HG02763 (cell line): ENCODE results near the gene C10orf90.
"Not testable (repeated sequence)": the region's sequence is repeated elsewhere in the genome, so short reads cannot be mapped to it uniquely, and the experiment has no call there.

Experiments
- ATAC-seq: cut with Tn5 transposase; IDR thresholded peaks from one replicate; pipeline ENCODE4 v1.9.1; 2021; ENCODE audit warnings: mild to moderate bottlenecking, moderate library complexity; ENCODE audit not compliant: unreplicated experiment

The C10orf90 gene

DNA sequence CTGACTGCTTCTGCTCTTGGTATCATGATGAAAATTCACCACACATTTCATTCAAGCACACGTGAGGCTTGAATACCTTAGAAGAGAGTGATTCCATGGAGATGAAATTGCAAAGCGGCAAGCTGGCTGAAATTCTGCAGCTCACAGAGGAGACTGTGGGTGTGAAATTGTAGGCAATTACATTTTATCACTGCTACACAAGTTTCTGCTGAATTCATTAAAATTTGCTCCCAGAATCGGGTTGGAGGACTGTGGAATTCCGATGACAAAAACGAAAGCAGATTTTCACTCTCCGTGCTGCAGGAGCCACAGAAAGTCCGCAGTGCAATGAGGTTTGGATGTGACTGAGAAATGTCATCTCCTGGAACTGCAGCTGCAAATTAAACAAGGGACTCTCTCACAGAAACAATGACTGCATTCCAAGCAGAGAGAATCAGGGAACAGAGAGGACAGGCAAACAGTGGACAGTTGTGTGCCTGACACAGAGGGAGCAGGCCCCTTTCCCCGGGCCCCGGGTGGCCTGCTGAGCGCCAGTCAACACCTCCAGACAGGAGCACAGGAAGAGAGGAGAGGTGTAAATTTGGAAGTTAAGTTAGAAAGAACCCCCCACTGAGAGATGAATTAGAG, 109.1 kb downstream of the C10orf90 start:
- no peak for ATAC-seq

DNA sequence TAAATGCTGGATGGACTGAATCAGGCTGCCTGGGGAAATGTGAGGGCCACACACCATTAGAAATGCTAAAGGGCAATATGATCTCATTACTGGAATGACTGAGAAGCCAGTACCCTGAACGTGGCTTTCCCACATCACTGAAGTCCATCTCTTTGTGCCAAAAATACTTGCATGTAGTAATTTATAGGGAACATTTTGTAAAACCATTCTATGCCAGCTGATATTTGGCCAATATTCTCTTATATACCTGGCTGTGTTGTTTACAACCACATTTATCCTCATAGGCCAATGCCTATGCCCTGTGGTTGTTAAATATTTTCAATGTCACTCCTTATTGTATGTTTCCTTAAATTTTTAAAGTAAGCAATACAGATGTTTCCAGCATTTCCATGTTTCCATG, 111.6 kb downstream of the C10orf90 start:
- ATAC-seq: no peak

- no peak for ATAC-seq
These were observed 119.3 kb downstream of the C10orf90 start for GRCh38 chr10:126551202-126551601.

DNA sequence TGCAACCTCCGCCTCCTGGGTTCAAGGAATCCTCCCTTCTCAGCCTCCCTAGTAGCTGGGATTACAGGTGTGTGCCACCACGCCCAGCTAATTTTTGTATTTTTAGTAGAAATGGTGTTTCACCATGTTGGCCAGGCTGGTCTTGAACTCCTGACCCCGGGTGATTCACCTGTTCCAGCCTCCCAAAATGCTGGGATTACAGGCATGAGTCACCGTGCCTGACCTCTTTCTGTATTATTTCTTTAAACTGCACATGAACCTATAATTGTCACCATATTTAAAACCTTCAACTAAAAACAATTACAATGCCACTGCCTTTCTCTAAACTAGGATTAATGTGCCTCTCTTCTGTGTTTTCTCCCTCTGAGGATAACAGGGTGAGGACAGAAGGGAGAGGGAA, 119.9 kb downstream of the C10orf90 start:
- ATAC-seq: not testable (repeated sequence)

DNA sequence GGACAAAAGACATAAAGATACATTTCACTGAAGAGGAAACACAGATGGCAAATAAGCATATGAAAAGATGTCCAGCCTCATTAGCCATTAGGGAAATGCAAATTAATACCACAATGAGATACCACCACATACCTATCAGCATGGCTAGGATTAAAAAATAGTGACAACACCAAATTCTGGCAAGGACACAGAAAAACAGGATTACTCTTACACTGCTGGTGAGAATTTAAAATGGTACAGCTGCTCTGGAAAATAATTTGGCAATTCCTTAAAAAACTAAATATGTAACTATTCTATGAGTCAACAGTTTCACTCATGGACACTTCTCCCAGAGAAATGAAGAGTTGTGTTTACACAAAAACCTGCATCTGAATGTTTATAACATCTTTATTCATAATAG, 121.1 kb downstream of the C10orf90 start:
- no peak for ATAC-seq

GRCh38 chr10:126544565-126544964, 125.9 kb downstream of the C10orf90 start:
- ATAC-seq: no peak

GRCh38 chr10:126538439-126539135, 131.9 kb downstream of the C10orf90 start:
- ATAC-seq: no peak

GRCh38 chr10:126536656-126537055, 133.8 kb downstream of the C10orf90 start:
- ATAC-seq: no peak

GRCh38 chr10:126536148-126536547, 134.3 kb downstream of the C10orf90 start:
- ATAC-seq: no peak

DNA sequence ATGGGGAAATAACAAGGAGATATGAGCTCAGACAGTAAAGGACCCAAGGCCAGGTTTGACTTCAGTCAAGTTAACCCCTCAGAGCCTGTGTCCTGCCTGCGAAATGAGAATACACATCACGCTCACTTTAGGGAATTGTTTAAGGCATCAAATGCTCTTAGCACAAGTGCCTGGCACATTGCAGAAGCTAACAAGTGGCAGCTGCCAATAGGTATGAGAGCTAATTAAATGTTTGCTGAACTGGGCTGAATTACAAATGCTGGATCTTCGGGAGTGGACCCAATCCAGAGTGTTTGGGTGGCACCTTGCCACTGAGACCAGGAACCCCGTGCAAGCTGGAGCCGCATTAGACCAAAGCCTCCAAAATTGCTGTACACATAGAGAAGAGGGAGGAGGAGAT, 136.8 kb downstream of the C10orf90 start:
- ATAC-seq: no peak

DNA sequence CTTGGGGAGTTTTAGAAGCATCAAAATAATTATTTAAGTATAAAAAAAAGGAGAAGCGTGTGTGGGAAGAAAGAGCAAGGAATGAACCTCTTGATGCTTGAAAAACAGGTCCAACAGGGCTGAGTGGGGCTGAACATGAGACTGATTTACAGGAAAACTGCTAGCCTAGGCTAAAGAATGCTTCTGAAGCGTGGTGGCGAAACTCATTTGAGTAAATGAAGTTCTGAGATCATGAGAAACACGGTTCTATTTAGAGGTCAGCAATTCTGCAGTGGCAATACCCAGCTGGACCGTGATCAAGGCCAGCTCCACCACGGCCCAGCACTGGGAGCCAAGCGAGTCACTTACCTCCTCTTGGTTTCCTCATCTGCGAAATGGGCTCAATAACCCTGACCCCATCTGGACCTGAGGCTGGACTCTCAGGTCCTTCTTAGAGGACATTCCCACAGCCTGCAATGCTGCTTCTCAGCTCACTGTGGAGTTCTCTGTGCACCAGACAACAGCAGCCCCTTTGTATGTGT, 142.1 kb downstream of the C10orf90 start:
- ATAC-seq: no peak

GRCh38 chr10:126527645-126528314, 142.7 kb downstream of the C10orf90 start:
- ATAC-seq: no peak

DNA sequence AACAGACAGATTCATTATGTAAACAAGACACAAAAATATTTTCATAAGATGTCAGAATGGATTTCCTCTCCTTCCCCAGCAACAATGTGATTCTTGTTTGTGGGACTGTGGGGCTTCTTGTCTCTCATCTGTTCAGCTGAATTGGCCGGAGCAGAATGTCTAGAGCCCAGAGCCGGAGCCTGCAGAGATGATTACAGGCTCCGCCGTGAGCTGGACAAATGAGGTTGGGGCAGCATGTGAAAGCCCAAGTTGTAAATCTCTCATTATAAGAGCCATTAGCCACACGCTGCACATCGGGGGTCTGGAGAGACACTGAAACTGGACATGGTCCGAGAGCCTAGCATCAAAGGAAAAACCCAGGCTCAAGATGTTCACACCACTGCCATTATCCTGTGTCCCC, 145.2 kb downstream of the C10orf90 start:
- ATAC-seq: no peak

DNA sequence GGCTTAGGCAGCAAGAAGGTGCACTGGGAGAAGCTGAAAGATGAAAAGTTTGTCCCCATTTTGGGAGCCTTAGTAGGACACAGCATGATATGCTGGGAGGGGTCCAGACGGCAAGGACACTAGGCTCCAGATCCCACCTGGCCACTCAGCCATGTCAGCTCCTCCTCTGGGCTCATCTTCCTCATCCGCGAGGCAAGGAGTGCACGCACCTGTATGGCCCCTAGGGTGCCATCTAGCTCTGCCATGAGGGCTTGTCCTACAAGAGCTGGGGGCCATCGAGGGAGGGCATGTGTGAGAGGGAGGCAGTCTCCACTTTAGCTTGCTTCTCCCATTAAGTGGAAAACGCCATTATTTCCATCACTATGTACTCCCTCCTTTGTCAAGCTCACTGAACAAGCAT, 146.0 kb downstream of the C10orf90 start:
- ATAC-seq: no peak

DNA sequence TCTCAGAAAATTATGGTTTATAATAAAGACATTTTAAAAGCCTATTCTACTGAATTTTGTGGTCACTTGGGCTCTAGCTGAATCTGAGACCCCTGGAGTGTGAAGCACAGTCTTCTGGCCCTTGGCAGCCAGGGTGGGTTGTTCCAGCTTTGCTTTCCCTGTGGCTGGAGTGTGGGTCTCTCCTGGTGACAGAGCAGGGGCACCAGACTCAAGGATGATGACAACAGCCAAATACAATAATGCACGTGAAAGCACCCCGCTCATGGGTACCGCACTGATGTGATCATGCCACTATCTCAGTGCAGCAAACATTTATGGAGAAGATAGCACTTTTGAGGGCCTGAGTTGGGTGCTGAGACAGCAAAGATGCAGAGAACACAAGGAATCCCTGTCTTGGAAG, 147.4 kb downstream of the C10orf90 start:
- ATAC-seq: no peak

GRCh38 chr10:126521399-126521798, 149.1 kb downstream of the C10orf90 start:
- ATAC-seq: no peak

DNA sequence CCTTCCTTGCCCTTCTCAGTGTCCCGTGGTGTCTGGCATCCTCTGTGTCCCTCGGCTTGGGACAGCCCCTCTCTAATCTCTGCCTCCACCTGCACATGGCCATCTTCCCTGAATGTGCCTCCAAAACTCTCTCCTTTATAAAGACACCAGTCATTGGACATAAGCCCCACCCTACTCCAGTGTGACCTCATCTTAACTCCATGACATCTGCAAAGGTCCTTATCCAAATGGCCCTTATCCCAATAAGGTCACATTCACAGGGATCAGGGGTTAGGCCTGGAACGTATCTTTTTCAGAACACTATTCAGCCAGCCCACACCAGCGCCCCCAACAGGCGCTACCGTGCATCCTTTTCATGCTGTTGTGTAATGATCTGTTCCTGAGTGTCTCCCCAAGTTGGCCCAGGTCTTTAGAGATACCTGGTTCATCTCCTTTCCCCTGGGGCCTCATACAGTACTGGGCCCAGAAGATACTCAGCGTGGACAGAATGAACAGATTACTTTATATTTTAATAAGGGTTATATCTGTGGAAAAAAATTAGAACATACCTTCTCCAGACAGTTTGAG, 149.7 kb downstream of the C10orf90 start:
- no peak for ATAC-seq

DNA sequence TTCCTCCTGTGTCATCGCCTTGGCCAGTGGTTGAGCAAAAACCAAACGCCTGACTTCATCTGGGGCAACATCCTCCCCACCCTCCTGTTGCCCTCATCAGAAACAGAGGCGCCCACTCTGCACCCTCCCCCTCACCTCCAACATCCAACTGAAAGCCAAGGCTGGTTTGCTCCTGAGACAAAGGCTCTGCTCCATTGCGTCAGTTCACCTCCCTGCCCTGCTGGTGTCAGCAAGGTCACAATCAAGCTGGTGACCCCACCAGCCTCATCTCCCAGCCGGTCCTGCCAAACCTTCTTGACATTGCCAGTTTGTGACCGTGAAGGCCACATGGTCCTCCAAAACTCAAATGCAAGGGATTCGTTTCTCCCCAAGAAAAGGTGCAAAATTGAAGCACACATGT, 150.5 kb downstream of the C10orf90 start:
- ATAC-seq: no peak

GRCh38 chr10:126519185-126519584, 151.3 kb downstream of the C10orf90 start:
- ATAC-seq: no peak

- no peak for ATAC-seq
These were observed 152.0 kb downstream of the C10orf90 start for GRCh38 chr10:126518218-126519080.

- ATAC-seq: no peak
These were observed 154.0 kb downstream of the C10orf90 start for GRCh38 chr10:126516515-126516914.
